GM21786 (cell line): Measurements from ENCODE around the gene TEX30.

Experiments used
- ATAC-seq: cut with Tn5 transposase; IDR thresholded peaks from one replicate; pipeline ENCODE4 v1.9.1; 2021; ENCODE audit not compliant: unreplicated experiment

TEX30 gene

GRCh38 chr13:102718746-102719145 lies 54.8 kb downstream of the TEX30 start:
- ATAC-seq: no peak
